DND-41 (cell line): ENCODE data around the gene NPW.

Source experiments
- ATAC-seq: fragments of 200-7000 bp; cut with Tn5 transposase; 3 replicates; pipeline ENCODE4 v1.9.1; 2021; ENCODE audit warnings: low read depth; ENCODE audit not compliant: insufficient read depth
- DNase-seq: peaks from one replicate; pipeline ENCODE4 v3.0.0-alpha.2; 2020
- H2AFZ ChIP-seq: 2 replicates; pipeline ENCODE4 v1.6.0; 2012; ENCODE audit warnings: low read depth, low read length
- H3K27ac ChIP-seq: 2 replicates; pipeline ENCODE4 v1.5.1; 2012; ENCODE audit warnings: low read length, inconsistent platforms
- H3K27me3 ChIP-seq: fragments of 200-600 bp; sonication (generic); 2 replicates; pipeline ENCODE4 v1.6.0; 2012; ENCODE audit warnings: low read length, mild to moderate bottlenecking, inconsistent platforms; ENCODE audit not compliant: insufficient read depth, poor library complexity
- H3K36me3 ChIP-seq: 2 replicates; pipeline ENCODE4 v1.5.1; 2012; ENCODE audit warnings: low read length, inconsistent platforms; ENCODE audit not compliant: insufficient read depth
- H3K4me1 ChIP-seq: 2 replicates; pipeline ENCODE4 v1.5.1; 2012; ENCODE audit warnings: mild to moderate bottlenecking, low read length; ENCODE audit not compliant: insufficient read depth
- H3K4me2 ChIP-seq: 2 replicates; pipeline ENCODE4 v1.6.0; 2012; ENCODE audit warnings: mild to moderate bottlenecking, moderate library complexity, low read length, inconsistent platforms; ENCODE audit not compliant: insufficient read depth
- H3K4me3 ChIP-seq, 2 experiments: fragments of 200-600 bp in 1 of 2; shearing (Covaris generic) in 1 of 2; 2 replicates each; pipeline ENCODE4 v1.5.1; 2012 to 2016; ENCODE audit warnings: inconsistent platforms in 2 of 2, low read length in 2 of 2, mild to moderate bottlenecking in 2 of 2, low read depth in 1 of 2, moderate library complexity in 1 of 2
- H3K79me2 ChIP-seq: 2 replicates; pipeline ENCODE4 v1.6.0; 2012; ENCODE audit warnings: low read length, inconsistent platforms; ENCODE audit not compliant: insufficient read depth
- H3K9ac ChIP-seq: 2 replicates; pipeline ENCODE4 v1.6.0; 2012; ENCODE audit warnings: low read depth, mild to moderate bottlenecking, inconsistent platforms, low read length, moderate library complexity
- H3K9me3 ChIP-seq: 2 replicates; pipeline ENCODE4 v1.5.1; 2012; ENCODE audit warnings: low read length, moderate library complexity, mild to moderate bottlenecking, inconsistent platforms; ENCODE audit not compliant: insufficient read depth, severe bottlenecking
- H4K20me1 ChIP-seq: 2 replicates; pipeline ENCODE4 v1.6.0; 2012; ENCODE audit warnings: low read length; ENCODE audit not compliant: insufficient read depth
- EZH2 ChIP-seq: IDR thresholded peaks from 3 replicates; pipeline ENCODE4 v1.6.1; 2012; ENCODE audit warnings: borderline replicate concordance, low read depth, mild to moderate bottlenecking, moderate library complexity, low read length, inconsistent platforms; ENCODE audit not compliant: severe bottlenecking
- TF ChIP-seq, protein P1 (sequence below): IDR thresholded peaks from 2 replicates; pipeline ENCODE4 v1.5.1; 2012; ENCODE audit warnings: borderline replicate concordance, low read length, moderate library complexity, mild to moderate bottlenecking; ENCODE audit not compliant: poor library complexity, severe bottlenecking; ENCODE audit errors: extremely low read depth

NPW gene

GRCh38 chr16:2058872-2059271, 39.3 kb downstream of the NPW start:
- ATAC-seq: no peak
- Histone ChIP-seq H4K20me1 (peaks cover 7% of the 10 kb centered on the region; the same call in 1 of the 2 replicates), H3K27me3 (no peaks in the 10 kb centered on the region), H3K9ac (no peak overlapping the region), H3K4me2 (no peak overlapping the region), H3K27ac (no peak overlapping the region), H3K9me3 (no peaks in the 10 kb centered on the region), H2AFZ (no peak overlapping the region), H3K4me1 (no peaks in the 10 kb centered on the region), H3K36me3 (peaks cover 64% of the 10 kb centered on the region), H3K4me3 (no peak overlapping the region), H3K79me2 (no peaks in the 10 kb centered on the region)
- DNase-seq: no peak
- TF ChIP-seq EZH2: no peak
- TF ChIP-seq, protein P1, sequence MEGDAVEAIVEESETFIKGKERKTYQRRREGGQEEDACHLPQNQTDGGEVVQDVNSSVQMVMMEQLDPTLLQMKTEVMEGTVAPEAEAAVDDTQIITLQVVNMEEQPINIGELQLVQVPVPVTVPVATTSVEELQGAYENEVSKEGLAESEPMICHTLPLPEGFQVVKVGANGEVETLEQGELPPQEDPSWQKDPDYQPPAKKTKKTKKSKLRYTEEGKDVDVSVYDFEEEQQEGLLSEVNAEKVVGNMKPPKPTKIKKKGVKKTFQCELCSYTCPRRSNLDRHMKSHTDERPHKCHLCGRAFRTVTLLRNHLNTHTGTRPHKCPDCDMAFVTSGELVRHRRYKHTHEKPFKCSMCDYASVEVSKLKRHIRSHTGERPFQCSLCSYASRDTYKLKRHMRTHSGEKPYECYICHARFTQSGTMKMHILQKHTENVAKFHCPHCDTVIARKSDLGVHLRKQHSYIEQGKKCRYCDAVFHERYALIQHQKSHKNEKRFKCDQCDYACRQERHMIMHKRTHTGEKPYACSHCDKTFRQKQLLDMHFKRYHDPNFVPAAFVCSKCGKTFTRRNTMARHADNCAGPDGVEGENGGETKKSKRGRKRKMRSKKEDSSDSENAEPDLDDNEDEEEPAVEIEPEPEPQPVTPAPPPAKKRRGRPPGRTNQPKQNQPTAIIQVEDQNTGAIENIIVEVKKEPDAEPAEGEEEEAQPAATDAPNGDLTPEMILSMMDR: no peak

GRCh38 chr16:2060346-2060745, 40.8 kb downstream of the NPW start:
- Histone ChIP-seq H3K4me2 (no peak overlapping the region), H3K27me3 (no peaks in the 10 kb centered on the region), H3K9ac (no peak overlapping the region), H3K4me1 (no peaks in the 10 kb centered on the region), H3K4me3 (no peak overlapping the region), H3K27ac (no peak overlapping the region), H3K36me3 (peaks cover 58% of the 10 kb centered on the region), H4K20me1 (0 out of 2 replicates have a peak, but pooled peaks cover 3% of the 10 kb centered on the region), H3K79me2 (no peaks in the 10 kb centered on the region), H2AFZ (no peak overlapping the region), H3K9me3 (no peaks in the 10 kb centered on the region)
- ATAC-seq (no peak), DNase-seq (no peak)
- TF ChIP-seq EZH2: no peak
- TF ChIP-seq, protein P1: no peak

DNA sequence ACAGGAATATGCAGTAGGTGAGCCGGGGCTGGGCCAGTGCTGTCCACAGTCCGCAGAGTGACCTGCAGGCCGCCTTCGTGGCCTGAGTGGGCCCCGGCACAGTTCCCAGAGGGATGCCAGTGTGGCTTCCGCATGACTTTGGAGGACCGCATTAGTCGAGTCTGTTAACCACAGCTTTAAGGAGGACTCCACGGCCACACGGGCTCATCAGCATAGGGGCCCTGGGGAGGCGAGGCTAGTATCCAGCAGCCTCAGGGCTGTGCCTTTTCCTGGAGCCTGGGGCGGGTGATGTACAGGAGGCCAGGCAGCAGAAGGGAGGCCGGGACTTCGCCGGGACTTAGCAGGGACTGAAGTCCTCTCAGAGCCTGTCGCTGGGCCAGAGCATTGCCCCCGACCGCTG, 41.4 kb downstream of the NPW start:
- Histone ChIP-seq H4K20me1 (0 out of 2 replicates have a peak, but pooled peaks cover 4% of the 10 kb centered on the region), H3K27me3 (no peaks in the 10 kb centered on the region), H3K4me1 (no peaks in the 10 kb centered on the region), H3K4me3 (no peak overlapping the region), H3K9me3 (no peaks in the 10 kb centered on the region), H3K79me2 (no peaks in the 10 kb centered on the region), H3K9ac (no peak overlapping the region), H3K36me3 (peaks cover 65% of the 10 kb centered on the region), H3K4me2 (no peak overlapping the region), H3K27ac (no peak overlapping the region), H2AFZ (no peak overlapping the region)
- no peak for TF ChIP-seq EZH2
- TF ChIP-seq, protein P1: no peak
- ATAC-seq (no peak), DNase-seq (no peak)

DNA sequence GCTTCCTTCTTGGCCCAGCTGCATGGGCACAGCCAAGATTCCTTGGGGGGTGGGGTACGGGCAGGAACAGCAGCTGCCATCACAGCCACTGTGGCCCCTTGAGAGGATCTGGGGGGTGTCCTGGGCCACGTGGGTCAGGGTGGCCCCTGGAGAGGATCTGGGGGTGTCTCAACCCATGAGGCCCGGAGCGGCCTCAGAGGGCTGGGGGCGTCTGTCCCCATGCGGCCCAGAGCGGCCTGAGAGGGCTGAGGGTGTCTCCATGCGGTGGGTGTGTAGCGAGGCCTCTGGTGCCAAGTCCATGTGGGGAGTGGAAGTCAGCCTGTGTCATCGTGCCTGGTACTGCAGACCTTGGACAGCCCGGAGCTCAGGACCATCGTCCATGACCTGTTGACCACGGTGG, 41.9 kb downstream of the NPW start:
- 0 out of 2 replicates have a peak, but pooled peaks cover 4% of the 10 kb centered on the region for H4K20me1 ChIP-seq
- no peak overlapping the region for H3K9ac ChIP-seq
- H3K4me3 ChIP-seq: no peak overlapping the region
- H3K36me3 ChIP-seq: peaks cover 66% of the 10 kb centered on the region
- ATAC-seq (no peak), DNase-seq (no peak)
- no peaks in the 10 kb centered on the region for H3K9me3 ChIP-seq
- H3K4me1 ChIP-seq: no peaks in the 10 kb centered on the region
- H3K27ac ChIP-seq: no peak overlapping the region
- no peak for TF ChIP-seq EZH2
- TF ChIP-seq, protein P1: no peak
- H3K27me3 ChIP-seq: no peaks in the 10 kb centered on the region
- H3K4me2 ChIP-seq: no peak overlapping the region
- no peak overlapping the region for H2AFZ ChIP-seq
- no peaks in the 10 kb centered on the region for H3K79me2 ChIP-seq
